K562 (cell line): Measurements from ENCODE around the gene TMEM178A. TPM values are rescaled to one million over a fixed set of nuclear protein-coding genes. Genes with fewer than 3 reads are reported as not detected.
A peak's percentile ranks its signal among the peaks of the same experiment; 100 is the strongest.

Experiments
- BCOR ChIP-seq: fragments of 450-650 bp; IDR thresholded peaks from 2 replicates; pipeline ENCODE4 v1.6.1; 2016
- BHLHE40 ChIP-seq: IDR thresholded peaks from 2 replicates; pipeline ENCODE4 v1.6.1; 2011; ENCODE audit warnings: low read length, improper control_type of control experiment
- CREBBP ChIP-seq: IDR thresholded peaks from one replicate; pipeline ENCODE4 v1.6.1; 2012; ENCODE audit warnings: low read depth, mild to moderate bottlenecking, control low read depth, inconsistent platforms, low read length
- CREM ChIP-seq: IDR thresholded peaks from 2 replicates; pipeline ENCODE4 v1.6.1; 2014; ENCODE audit warnings: antibody characterized with exemption, low read depth
- CTBP1 ChIP-seq: fragments of 450-650 bp; IDR thresholded peaks from 2 replicates; pipeline ENCODE4 v1.6.1; 2016; ENCODE audit warnings: borderline replicate concordance
- CXXC5 ChIP-seq: fragments of 250-450 bp; sonication (Bioruptor Pico); IDR thresholded peaks from 2 replicates; pipeline ENCODE4 v1.8.0; 2022; ENCODE audit warnings: inconsistent platforms, mild to moderate bottlenecking, moderate library complexity
- DPF2 ChIP-seq: fragments of 450-650 bp; IDR thresholded peaks from 2 replicates; pipeline ENCODE4 v1.6.1; 2016
- FOSL1 ChIP-seq: fragments of 200-800 bp; sonication (Bioruptor generic); conservative IDR thresholded peaks from 2 replicates; pipeline ENCODE4 v1.6.1; 2016; ENCODE audit warnings: missing genetic modification characterization, missing compliant biosample characterization
- FUS ChIP-seq: fragments of 200-400 bp; formaldehyde crosslinking; optimal IDR thresholded peaks from 2 replicates; pipeline ENCODE3; 2017; ENCODE audit warnings: low read depth, low read length
- HDAC1 ChIP-seq, 2 experiments: fragments of 450-650 bp; IDR thresholded peaks; 2 replicates each; pipeline ENCODE4 v1.6.1; 2016 to 2017; ENCODE audit warnings: inconsistent platforms in 1 of 2, mild to moderate bottlenecking in 1 of 2, moderate library complexity in 1 of 2
- HMGN3 ChIP-seq: IDR thresholded peaks from 2 replicates; pipeline ENCODE4 v1.6.1; 2011; ENCODE audit warnings: borderline replicate concordance, low read depth, mild to moderate bottlenecking, mixed read lengths, low read length; ENCODE audit not compliant: insufficient read length; ENCODE audit errors: extremely low read depth
- MTA1 ChIP-seq: fragments of 450-650 bp; IDR thresholded peaks from 2 replicates; pipeline ENCODE4 v1.6.1; 2017; ENCODE audit warnings: borderline replicate concordance
- NFIC ChIP-seq: fragments of 450-650 bp; IDR thresholded peaks from 2 replicates; pipeline ENCODE4 v1.6.1; 2017; ENCODE audit warnings: mild to moderate bottlenecking, inconsistent platforms
- RBM34 ChIP-seq: fragments of 200-400 bp; formaldehyde crosslinking; IDR thresholded peaks from 2 replicates; pipeline ENCODE4 v1.6.1; 2018; ENCODE audit warnings: low read length, borderline replicate concordance; ENCODE audit not compliant: insufficient read depth
- SMARCC2 ChIP-seq: fragments of 450-650 bp; IDR thresholded peaks from 2 replicates; pipeline ENCODE4 v1.6.1; 2017; ENCODE audit warnings: antibody characterized with exemption, moderate library complexity, mild to moderate bottlenecking, low read depth
- SMARCE1 ChIP-seq: fragments of 450-650 bp; IDR thresholded peaks from 2 replicates; pipeline ENCODE4 v1.7.1; 2016; ENCODE audit warnings: mild to moderate bottlenecking
- STAT5A ChIP-seq: IDR thresholded peaks from 2 replicates; pipeline ENCODE4 v1.6.1; 2012; ENCODE audit warnings: low read length, inconsistent platforms, borderline replicate concordance
- TCF3 ChIP-seq: sonication (generic); formaldehyde crosslinking; IDR thresholded peaks from 2 replicates; pipeline ENCODE4 v1.4.0; 2020; ENCODE audit warnings: mild to moderate bottlenecking, missing genetic modification reagents
- TSC22D4 ChIP-seq: fragments of 450-650 bp; IDR thresholded peaks from 2 replicates; pipeline ENCODE4 v1.6.1; 2016; ENCODE audit warnings: missing genetic modification characterization, missing biosample characterization, control low read depth
- ZFPM2 ChIP-seq: fragments of 250-450 bp; sonication (Bioruptor Pico); IDR thresholded peaks from 2 replicates; pipeline ENCODE4 v1.5.1; 2022; ENCODE audit warnings: mild to moderate bottlenecking
- ZNF12 ChIP-seq: sonication (generic); formaldehyde crosslinking; IDR thresholded peaks from 2 replicates; pipeline ENCODE4 v1.4.0; 2020; ENCODE audit warnings: mild to moderate bottlenecking, missing genetic modification reagents
- ZNF77 ChIP-seq: fragments of 250-450 bp; sonication (Bioruptor Pico); IDR thresholded peaks from 2 replicates; pipeline ENCODE4 v1.5.0; 2020
- polyA plus RNA-seq, 8 experiments: library from polyadenylated mRNA; depleted of rRNA in 4 of 8; stranded (reverse) in 5 of 8; unstranded in 3 of 8; fragments of >200 nt; fragmentation: Nextera tagmentation in 2 of 8; fragmentation: Illumina TruSeq in 1 of 8; extraction: Ambion mirVana in 2 of 8; extraction: Trizol in 1 of 8; gene quantifications; 2 replicates each; pipeline versions ENCODE4 v1.2.1 to v1.2.3, GENCODE V29; 2011 to 2014; ENCODE audit warnings: inconsistent platforms in 1 of 8, missing spikeins in 1 of 8
- total RNA-seq, 7 experiments: library from RNA; depleted of rRNA in 6 of 7; stranded (reverse); fragments of >200 nt in 6 of 7; fragmentation: Illumina TruSeq in 2 of 7; extraction: Trizol in 2 of 7; gene quantifications; 2 replicates each; pipeline versions ENCODE4 v1.2.1 to v1.2.3, GENCODE V29; 2011 to 2021; ENCODE audit warnings: low replicate concordance in 1 of 7
- TF ChIP-seq, protein P1 (sequence below), 3 experiments: IDR thresholded peaks in 2 of 3; conservative IDR thresholded peaks in 1 of 3; 2 replicates each; pipeline ENCODE4 v1.5.1; 2011 to 2012; ENCODE audit warnings: low read length in 3 of 3, mild to moderate bottlenecking in 3 of 3, control low read depth in 2 of 3, improper control_type of control experiment in 1 of 3, inconsistent platforms in 1 of 3, low read depth in 1 of 3, mixed read lengths in 1 of 3, moderate library complexity in 1 of 3; ENCODE audit not compliant: insufficient read depth in 2 of 3
- TF ChIP-seq, protein P2 (sequence below): fragments of 150-350 bp; IDR thresholded peaks from 2 replicates; pipeline ENCODE4 v1.6.1; 2014; ENCODE audit warnings: low read depth, mild to moderate bottlenecking, low read length, borderline replicate concordance
- TF ChIP-seq, protein P3 (sequence below): sonication (generic); formaldehyde crosslinking; IDR thresholded peaks from 2 replicates; pipeline ENCODE4 v1.8.1; 2023; ENCODE audit warnings: mild to moderate bottlenecking, missing genetic modification reagents

The TMEM178A gene
- total and polyA plus RNA-seq, 9 of the 15 experiments (the other 6 are each of a cell fraction or from before 2014, with no cell fraction given): 0.04 to 0.17 TPM; not detected in 7

DNA sequence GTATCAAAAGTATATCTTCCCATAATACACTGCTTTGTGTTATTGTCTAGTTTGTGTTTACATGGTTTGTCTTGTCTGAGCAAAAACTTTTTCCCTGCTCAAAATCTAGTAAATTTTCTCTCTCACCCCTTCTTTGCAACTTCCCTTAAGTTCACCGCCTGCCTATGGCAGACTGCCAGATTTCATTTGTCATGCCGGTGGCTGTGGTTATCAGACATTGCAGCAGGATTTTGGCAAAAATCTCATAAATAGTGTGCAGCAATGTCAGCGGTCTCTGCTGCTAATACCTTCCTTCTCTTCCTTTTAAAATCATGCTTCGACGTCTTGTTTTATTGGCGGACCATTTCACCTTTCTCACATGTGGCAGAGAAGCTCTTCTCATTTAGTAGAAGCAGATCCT lies 45.6 kb upstream of the TMEM178A start (continued):
- TF ChIP-seq BHLHE40: no peak
- TF ChIP-seq BCOR: no peak
- peak; percentile 86 for TF ChIP-seq SMARCE1
- no peak for TF ChIP-seq ZFPM2
- TF ChIP-seq TSC22D4 (tag): no peak
- peak; percentile 47 for TF ChIP-seq FOSL1 (tag)
- TF ChIP-seq RBM34: no peak
- no peak for TF ChIP-seq CREBBP
- TF ChIP-seq STAT5A: peak; percentile 25; the same call in 1 of the 2 replicates
- no peak for TF ChIP-seq ZNF12 (CRISPR knock-in tag)
- TF ChIP-seq ZNF77: no peak
- TF ChIP-seq HMGN3: no peak
- TF ChIP-seq, protein P1, sequence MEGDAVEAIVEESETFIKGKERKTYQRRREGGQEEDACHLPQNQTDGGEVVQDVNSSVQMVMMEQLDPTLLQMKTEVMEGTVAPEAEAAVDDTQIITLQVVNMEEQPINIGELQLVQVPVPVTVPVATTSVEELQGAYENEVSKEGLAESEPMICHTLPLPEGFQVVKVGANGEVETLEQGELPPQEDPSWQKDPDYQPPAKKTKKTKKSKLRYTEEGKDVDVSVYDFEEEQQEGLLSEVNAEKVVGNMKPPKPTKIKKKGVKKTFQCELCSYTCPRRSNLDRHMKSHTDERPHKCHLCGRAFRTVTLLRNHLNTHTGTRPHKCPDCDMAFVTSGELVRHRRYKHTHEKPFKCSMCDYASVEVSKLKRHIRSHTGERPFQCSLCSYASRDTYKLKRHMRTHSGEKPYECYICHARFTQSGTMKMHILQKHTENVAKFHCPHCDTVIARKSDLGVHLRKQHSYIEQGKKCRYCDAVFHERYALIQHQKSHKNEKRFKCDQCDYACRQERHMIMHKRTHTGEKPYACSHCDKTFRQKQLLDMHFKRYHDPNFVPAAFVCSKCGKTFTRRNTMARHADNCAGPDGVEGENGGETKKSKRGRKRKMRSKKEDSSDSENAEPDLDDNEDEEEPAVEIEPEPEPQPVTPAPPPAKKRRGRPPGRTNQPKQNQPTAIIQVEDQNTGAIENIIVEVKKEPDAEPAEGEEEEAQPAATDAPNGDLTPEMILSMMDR (IDR thresholded peaks at IDR 0.05 in 2 of 3, conservative IDR thresholded peaks at IDR 0.05 in 1 of 3; ENCODE audit: insufficient read depth in 2 of 3, low read depth in 1 of 3, low read length in 3 of 3): no peak
- TF ChIP-seq MTA1: 0 out of 2 replicates have a peak, but pooled peaks have one; percentile 44
- peak; percentile 29; the same call in 1 of the 2 replicates for TF ChIP-seq CREM
- TF ChIP-seq TCF3: peak; percentile 57
- TF ChIP-seq, protein P2, sequence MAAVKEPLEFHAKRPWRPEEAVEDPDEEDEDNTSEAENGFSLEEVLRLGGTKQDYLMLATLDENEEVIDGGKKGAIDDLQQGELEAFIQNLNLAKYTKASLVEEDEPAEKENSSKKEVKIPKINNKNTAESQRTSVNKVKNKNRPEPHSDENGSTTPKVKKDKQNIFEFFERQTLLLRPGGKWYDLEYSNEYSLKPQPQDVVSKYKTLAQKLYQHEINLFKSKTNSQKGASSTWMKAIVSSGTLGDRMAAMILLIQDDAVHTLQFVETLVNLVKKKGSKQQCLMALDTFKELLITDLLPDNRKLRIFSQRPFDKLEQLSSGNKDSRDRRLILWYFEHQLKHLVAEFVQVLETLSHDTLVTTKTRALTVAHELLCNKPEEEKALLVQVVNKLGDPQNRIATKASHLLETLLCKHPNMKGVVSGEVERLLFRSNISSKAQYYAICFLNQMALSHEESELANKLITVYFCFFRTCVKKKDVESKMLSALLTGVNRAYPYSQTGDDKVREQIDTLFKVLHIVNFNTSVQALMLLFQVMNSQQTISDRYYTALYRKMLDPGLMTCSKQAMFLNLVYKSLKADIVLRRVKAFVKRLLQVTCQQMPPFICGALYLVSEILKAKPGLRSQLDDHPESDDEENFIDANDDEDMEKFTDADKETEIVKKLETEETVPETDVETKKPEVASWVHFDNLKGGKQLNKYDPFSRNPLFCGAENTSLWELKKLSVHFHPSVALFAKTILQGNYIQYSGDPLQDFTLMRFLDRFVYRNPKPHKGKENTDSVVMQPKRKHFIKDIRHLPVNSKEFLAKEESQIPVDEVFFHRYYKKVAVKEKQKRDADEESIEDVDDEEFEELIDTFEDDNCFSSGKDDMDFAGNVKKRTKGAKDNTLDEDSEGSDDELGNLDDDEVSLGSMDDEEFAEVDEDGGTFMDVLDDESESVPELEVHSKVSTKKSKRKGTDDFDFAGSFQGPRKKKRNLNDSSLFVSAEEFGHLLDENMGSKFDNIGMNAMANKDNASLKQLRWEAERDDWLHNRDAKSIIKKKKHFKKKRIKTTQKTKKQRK: no peak
- peak in 1 of 2 experiments; percentile 76; a peak in 2 of 4 replicates for TF ChIP-seq HDAC1 (IDR thresholded peaks at IDR 0.05)
- 0 out of 2 replicates have a peak, but pooled peaks have one; percentile 28 for TF ChIP-seq CTBP1
- peak; percentile 98 for TF ChIP-seq NFIC
- peak; percentile 79; the same call in 1 of the 2 replicates for TF ChIP-seq DPF2
- TF ChIP-seq, protein P3, sequence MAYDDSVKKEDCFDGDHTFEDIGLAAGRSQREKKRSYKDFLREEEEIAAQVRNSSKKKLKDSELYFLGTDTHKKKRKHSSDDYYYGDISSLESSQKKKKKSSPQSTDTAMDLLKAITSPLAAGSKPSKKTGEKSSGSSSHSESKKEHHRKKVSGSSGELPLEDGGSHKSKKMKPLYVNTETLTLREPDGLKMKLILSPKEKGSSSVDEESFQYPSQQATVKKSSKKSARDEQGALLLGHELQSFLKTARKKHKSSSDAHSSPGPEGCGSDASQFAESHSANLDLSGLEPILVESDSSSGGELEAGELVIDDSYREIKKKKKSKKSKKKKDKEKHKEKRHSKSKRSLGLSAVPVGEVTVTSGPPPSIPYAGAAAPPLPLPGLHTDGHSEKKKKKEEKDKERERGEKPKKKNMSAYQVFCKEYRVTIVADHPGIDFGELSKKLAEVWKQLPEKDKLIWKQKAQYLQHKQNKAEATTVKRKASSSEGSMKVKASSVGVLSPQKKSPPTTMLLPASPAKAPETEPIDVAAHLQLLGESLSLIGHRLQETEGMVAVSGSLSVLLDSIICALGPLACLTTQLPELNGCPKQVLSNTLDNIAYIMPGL (CRISPR knock-in tag): no peak
- no peak for TF ChIP-seq FUS
- TF ChIP-seq CXXC5: no peak
- TF ChIP-seq SMARCC2: 0 out of 2 replicates have a peak, but pooled peaks have one; percentile 51
